Sigmoid colon (tissue), 4 donors: ENCODE measurements around the gene LINC00305.

ENCODE experiments used
- CTCF ChIP-seq, 4 experiments: fragments of 450-650 bp in 3 of 4; fragments of 200-600 bp in 1 of 4; IDR thresholded peaks; one replicate each; pipeline ENCODE4 v1.5.1; 2016 to 2019; ENCODE audit warnings: antibody characterized with exemption in 4 of 4, mild to moderate bottlenecking in 3 of 4, moderate library complexity in 2 of 4
- EP300 ChIP-seq, 4 donors: sonication (generic); formaldehyde crosslinking; IDR thresholded peaks; one replicate each; pipeline ENCODE4 v1.6.1; 2017; ENCODE audit warnings: antibody characterized with exemption in 4 of 4
- POLR2A ChIP-seq, 2 donors: fragments of 450-650 bp; IDR thresholded peaks; one replicate each; pipeline ENCODE4 v1.6.1; 2016; ENCODE audit warnings: antibody characterized with exemption in 2 of 2, mild to moderate bottlenecking in 2 of 2, moderate library complexity in 2 of 2
- POLR2AphosphoS5 ChIP-seq, 4 donors: sonication (generic); formaldehyde crosslinking; IDR thresholded peaks; one replicate each; pipeline ENCODE4 v1.6.1; 2017; ENCODE audit warnings: antibody characterized with exemption in 4 of 4

GRCh38 chr18:64095056-64095455, 53.8 kb downstream of the LINC00305 start:
- TF ChIP-seq CTCF (IDR thresholded peaks at IDR 0.05) (no peak), POLR2AphosphoS5 (IDR thresholded peaks at IDR 0.05) (no peak), POLR2A (IDR thresholded peaks at IDR 0.05) (no peak), EP300 (IDR thresholded peaks at IDR 0.05) (no peak)
